HG03159 (cell line): Measurements from ENCODE around the gene PHF8.

ENCODE experiments used
- ATAC-seq: cut with Tn5 transposase; IDR thresholded peaks from one replicate; pipeline ENCODE4 v1.9.1; 2021; ENCODE audit warnings: mild to moderate bottlenecking, moderate library complexity; ENCODE audit not compliant: unreplicated experiment

The PHF8 gene

GRCh38 chrX:54024350-54024749 is 19.9 kb downstream of the PHF8 start:
- ATAC-seq: no peak

- ATAC-seq: no peak
Measured at GRCh38 chrX:54012830-54013500, 31.3 kb downstream of the PHF8 start.

GRCh38 chrX:54007682-54008081 is 36.6 kb downstream of the PHF8 start:
- ATAC-seq: no peak

GRCh38 chrX:53997724-53998123 is 46.5 kb downstream of the PHF8 start:
- no peak for ATAC-seq

- ATAC-seq: no peak
Measured at GRCh38 chrX:53992589-53992988, 51.7 kb downstream of the PHF8 start.

GRCh38 chrX:53990171-53990570 is 54.1 kb downstream of the PHF8 start:
- ATAC-seq: no peak

GRCh38 chrX:53984895-53985294 is 59.4 kb downstream of the PHF8 start:
- no peak for ATAC-seq

- ATAC-seq: no peak
Measured at GRCh38 chrX:53974529-53974928, 69.7 kb downstream of the PHF8 start.

- no peak for ATAC-seq
Measured at GRCh38 chrX:53969540-53969939, 74.7 kb downstream of the PHF8 start.

- no peak for ATAC-seq
Measured at GRCh38 chrX:53950130-53950733, 94.0 kb downstream of the PHF8 start.

GRCh38 chrX:53940180-53940579 is 104.1 kb downstream of the PHF8 start:
- ATAC-seq: no peak

GRCh38 chrX:53939127-53939526 is 105.1 kb downstream of the PHF8 start:
- no peak for ATAC-seq

GRCh38 chrX:53930515-53931380 is 113.5 kb downstream of the PHF8 start:
- ATAC-seq: no peak

GRCh38 chrX:53926030-53926429 is 118.2 kb downstream of the PHF8 start:
- ATAC-seq: no peak

GRCh38 chrX:53918702-53919101 is 125.6 kb downstream of the PHF8 start:
- ATAC-seq: no peak

- ATAC-seq: no peak
Measured at GRCh38 chrX:53900623-53901022, 143.7 kb downstream of the PHF8 start.

GRCh38 chrX:53895270-53895669 is 149.0 kb downstream of the PHF8 start:
- ATAC-seq: no peak
